ENCODE data around the gene THEM5.

The THEM5 gene

DNA sequence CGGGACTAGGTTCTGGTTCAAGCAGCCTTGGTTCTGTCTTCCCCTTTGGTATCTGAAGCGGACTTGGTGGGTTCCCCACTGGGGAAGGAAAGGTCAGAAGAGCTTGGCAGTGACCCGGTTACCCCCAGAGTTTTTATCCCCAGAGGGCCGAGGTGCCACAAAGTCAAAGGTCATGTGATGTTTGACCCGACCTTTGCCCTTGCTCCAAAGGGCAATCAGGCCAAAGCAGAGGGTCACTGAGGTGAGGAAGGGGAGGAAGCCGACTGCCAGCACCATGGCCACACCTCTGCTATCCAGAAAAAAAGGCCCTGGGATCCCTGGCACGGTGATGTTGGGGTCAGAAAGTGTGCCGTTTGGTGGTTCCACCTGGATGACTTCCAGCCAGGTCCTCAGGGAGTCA lies 52.7 kb downstream of the THEM5 start:
- no peak for DNase-seq (ENCODE audit: low spot score)

DNA sequence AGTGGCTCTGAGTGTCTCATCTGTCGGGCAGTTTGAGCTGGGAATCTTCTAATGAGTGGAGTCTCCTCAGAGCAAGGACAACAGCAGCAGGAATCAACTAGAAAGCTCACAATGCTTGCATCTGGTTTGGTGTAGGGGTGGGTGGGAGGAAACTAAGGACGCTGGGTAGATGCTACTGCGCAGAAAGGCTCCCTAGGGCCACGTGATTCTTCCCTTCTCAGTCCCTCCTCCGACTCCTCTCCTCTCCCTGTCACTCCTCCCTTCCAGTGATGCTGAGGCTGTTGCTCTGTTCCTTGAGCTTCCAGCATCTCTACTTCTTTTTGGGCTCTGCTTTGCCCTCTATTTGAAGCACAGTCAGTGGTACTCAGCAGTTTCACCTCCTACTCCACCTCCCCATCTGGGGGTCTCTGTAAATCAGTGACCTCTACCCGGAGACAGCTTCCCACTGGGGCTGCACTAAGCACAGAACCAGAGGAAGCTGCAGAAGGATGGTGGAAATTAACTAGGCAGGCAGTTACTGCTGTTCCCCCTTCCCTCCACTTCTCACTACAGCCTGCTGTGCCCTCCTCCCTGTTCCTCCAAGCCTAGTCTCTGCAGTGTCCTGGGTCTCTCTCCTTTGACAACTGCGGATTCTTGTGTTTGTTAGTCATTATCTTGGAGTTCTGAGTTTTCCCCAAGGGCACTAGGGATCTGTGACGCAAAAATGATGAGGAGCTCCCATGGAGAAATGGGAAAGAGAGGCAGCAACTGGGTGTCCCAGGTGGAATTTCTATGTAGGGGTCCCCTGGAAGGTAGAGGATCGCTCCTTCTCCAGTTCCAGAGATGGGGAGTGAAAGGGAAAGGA lies 54.1 kb downstream of the THEM5 start:
- no peak for DNase-seq (ENCODE audit: low spot score)

DNA sequence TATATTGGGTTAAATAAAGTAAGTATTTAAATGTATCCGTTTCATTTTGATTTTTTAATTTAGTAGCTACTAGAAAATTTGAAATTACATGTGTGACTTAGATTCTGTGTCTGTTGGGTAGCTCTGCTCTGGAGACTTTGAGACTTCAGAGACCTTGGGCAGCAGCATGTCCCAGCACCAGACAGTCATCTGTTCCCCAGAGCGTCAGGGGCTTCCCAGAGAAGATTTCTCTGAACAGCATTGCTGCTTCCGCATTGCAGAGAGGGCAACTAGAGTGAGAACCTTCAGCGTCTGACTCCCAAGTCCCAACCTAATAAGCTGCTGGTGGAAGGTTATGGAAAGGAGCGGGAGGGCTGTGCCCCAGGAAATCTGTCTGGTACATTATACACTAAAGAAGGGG lies 54.9 kb downstream of the THEM5 start:
- no peak for DNase-seq (ENCODE audit: low spot score)
